CD4-positive, alpha-beta T cell treated with Interferon gamma for 1 hour (primary cell): Measurements from ENCODE around the gene PRKCE.
A peak's percentile ranks its signal among the peaks of the same experiment; 100 is the strongest.
"Not testable (repeated sequence)": the region's sequence is repeated elsewhere in the genome, so short reads cannot be mapped to it uniquely, and the experiment has no call there.

Source experiments
- DNase-seq: peaks from one replicate; pipeline ENCODE4 v3.0.0-alpha.2; 2020

The PRKCE gene

GRCh38 chr2:45896311-45896710 is 244.8 kb downstream of the PRKCE start:
- DNase-seq, result no peak

GRCh38 chr2:45897842-45898241 is 246.4 kb downstream of the PRKCE start:
- peak; percentile 33 for DNase-seq

GRCh38 chr2:45898819-45899218 is 247.3 kb downstream of the PRKCE start:
- DNase-seq, result no peak

- DNase-seq, result no peak
Observed at GRCh38 chr2:45899926-45900325, 248.5 kb downstream of the PRKCE start.

- no peak for DNase-seq
Observed at GRCh38 chr2:45901468-45902032, 250.1 kb downstream of the PRKCE start.

- DNase-seq, result no peak
Observed at GRCh38 chr2:45902380-45902779, 250.9 kb downstream of the PRKCE start.

GRCh38 chr2:45902781-45903375 is 251.4 kb downstream of the PRKCE start:
- no peak for DNase-seq

- DNase-seq, result no peak
Observed at GRCh38 chr2:45904267-45904945, 252.9 kb downstream of the PRKCE start.

GRCh38 chr2:45904946-45905631 is 253.6 kb downstream of the PRKCE start:
- DNase-seq, result no peak

GRCh38 chr2:45905632-45905958 is 254.1 kb downstream of the PRKCE start:
- DNase-seq, result no peak

- no peak for DNase-seq
Observed at GRCh38 chr2:45907592-45907991, 256.1 kb downstream of the PRKCE start.

GRCh38 chr2:45908316-45909170 is 257.1 kb downstream of the PRKCE start:
- DNase-seq, result no peak

- no peak for DNase-seq
Observed at GRCh38 chr2:45909171-45909565, 257.7 kb downstream of the PRKCE start.

- DNase-seq, result peak; percentile 59
Observed at GRCh38 chr2:45909677-45910191, 258.3 kb downstream of the PRKCE start.

- DNase-seq, result no peak
Observed at GRCh38 chr2:45910473-45911060, 259.1 kb downstream of the PRKCE start.

GRCh38 chr2:45911538-45911937 is 260.1 kb downstream of the PRKCE start:
- DNase-seq, result no peak

- no peak for DNase-seq
Observed at GRCh38 chr2:45912109-45912508, 260.6 kb downstream of the PRKCE start.

- no peak for DNase-seq
Observed at GRCh38 chr2:45913539-45913938, 262.1 kb downstream of the PRKCE start.

GRCh38 chr2:45915523-45915922 is 264.0 kb downstream of the PRKCE start:
- DNase-seq, result no peak

GRCh38 chr2:45917561-45918176 is 266.2 kb downstream of the PRKCE start:
- DNase-seq, result not testable (repeated sequence)

- no peak for DNase-seq
Observed at GRCh38 chr2:45918463-45919159, 267.1 kb downstream of the PRKCE start.
